ENCODE results near the gene NLGN4Y. TPM values are rescaled to one million over a fixed set of nuclear protein-coding genes. Genes with fewer than 3 reads are reported as not detected.

The NLGN4Y gene
- total and polyA plus RNA-seq, 2 experiments from 2014 or later: 10.9 to 73.6 TPM

DNA sequence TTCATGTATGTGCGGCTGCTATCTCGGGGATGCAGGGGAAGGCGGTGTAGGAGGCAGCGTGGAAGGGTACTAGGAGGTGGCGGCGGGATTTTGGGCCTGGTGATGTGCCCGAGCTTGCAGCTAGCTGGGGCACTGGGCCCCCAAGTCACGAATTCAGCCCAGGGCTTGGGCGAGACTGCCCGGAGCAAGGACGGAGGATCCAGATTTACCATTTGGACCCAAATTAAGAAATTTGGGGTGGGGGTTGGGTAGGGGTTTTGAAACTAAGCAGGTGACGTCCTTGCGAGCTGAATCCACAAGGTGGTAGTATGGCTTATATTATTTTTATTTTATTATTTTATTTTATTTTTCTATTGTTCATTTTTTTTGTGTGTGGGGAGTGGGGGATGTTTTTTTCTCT lies 986 bp downstream of the NLGN4Y start:
- Mint-ChIP-seq H3K27me3 (ENCODE audit: insufficient read depth, low read depth, poor library complexity) (peaks cover 5% of the 10 kb centered on the region), H3K9me3 (peaks cover 3% of the 10 kb centered on the region; the same call in 1 of the 3 replicates), H3K4me3 (peak overlapping the region; percentile 96), H3K36me3 (ENCODE audit: low read depth) (peaks cover 12% of the 10 kb centered on the region), H3K27ac (peak overlapping the region; percentile 93), H3K4me1 (peaks cover 38% of the 10 kb centered on the region)
- peak overlapping the region; percentile 79 for H3K4me2 ChIP-seq
- peaks cover 72% of the 10 kb centered on the region for H3K79me2 ChIP-seq (replicated peaks; ENCODE audit: insufficient read depth)
- peak overlapping the region; percentile 80 for H3K4me3 ChIP-seq
- peak; percentile 16 for DNase-seq (ENCODE audit: low spot score)
- no peak overlapping the region for H3K27ac ChIP-seq (ENCODE audit: low read depth)
- no peaks in the 10 kb centered on the region for H3K27me3 ChIP-seq (ENCODE audit: insufficient read depth)
- no peaks in the 10 kb centered on the region for H3K36me3 ChIP-seq (ENCODE audit: insufficient read depth)
- TF ChIP-seq, protein P1, sequence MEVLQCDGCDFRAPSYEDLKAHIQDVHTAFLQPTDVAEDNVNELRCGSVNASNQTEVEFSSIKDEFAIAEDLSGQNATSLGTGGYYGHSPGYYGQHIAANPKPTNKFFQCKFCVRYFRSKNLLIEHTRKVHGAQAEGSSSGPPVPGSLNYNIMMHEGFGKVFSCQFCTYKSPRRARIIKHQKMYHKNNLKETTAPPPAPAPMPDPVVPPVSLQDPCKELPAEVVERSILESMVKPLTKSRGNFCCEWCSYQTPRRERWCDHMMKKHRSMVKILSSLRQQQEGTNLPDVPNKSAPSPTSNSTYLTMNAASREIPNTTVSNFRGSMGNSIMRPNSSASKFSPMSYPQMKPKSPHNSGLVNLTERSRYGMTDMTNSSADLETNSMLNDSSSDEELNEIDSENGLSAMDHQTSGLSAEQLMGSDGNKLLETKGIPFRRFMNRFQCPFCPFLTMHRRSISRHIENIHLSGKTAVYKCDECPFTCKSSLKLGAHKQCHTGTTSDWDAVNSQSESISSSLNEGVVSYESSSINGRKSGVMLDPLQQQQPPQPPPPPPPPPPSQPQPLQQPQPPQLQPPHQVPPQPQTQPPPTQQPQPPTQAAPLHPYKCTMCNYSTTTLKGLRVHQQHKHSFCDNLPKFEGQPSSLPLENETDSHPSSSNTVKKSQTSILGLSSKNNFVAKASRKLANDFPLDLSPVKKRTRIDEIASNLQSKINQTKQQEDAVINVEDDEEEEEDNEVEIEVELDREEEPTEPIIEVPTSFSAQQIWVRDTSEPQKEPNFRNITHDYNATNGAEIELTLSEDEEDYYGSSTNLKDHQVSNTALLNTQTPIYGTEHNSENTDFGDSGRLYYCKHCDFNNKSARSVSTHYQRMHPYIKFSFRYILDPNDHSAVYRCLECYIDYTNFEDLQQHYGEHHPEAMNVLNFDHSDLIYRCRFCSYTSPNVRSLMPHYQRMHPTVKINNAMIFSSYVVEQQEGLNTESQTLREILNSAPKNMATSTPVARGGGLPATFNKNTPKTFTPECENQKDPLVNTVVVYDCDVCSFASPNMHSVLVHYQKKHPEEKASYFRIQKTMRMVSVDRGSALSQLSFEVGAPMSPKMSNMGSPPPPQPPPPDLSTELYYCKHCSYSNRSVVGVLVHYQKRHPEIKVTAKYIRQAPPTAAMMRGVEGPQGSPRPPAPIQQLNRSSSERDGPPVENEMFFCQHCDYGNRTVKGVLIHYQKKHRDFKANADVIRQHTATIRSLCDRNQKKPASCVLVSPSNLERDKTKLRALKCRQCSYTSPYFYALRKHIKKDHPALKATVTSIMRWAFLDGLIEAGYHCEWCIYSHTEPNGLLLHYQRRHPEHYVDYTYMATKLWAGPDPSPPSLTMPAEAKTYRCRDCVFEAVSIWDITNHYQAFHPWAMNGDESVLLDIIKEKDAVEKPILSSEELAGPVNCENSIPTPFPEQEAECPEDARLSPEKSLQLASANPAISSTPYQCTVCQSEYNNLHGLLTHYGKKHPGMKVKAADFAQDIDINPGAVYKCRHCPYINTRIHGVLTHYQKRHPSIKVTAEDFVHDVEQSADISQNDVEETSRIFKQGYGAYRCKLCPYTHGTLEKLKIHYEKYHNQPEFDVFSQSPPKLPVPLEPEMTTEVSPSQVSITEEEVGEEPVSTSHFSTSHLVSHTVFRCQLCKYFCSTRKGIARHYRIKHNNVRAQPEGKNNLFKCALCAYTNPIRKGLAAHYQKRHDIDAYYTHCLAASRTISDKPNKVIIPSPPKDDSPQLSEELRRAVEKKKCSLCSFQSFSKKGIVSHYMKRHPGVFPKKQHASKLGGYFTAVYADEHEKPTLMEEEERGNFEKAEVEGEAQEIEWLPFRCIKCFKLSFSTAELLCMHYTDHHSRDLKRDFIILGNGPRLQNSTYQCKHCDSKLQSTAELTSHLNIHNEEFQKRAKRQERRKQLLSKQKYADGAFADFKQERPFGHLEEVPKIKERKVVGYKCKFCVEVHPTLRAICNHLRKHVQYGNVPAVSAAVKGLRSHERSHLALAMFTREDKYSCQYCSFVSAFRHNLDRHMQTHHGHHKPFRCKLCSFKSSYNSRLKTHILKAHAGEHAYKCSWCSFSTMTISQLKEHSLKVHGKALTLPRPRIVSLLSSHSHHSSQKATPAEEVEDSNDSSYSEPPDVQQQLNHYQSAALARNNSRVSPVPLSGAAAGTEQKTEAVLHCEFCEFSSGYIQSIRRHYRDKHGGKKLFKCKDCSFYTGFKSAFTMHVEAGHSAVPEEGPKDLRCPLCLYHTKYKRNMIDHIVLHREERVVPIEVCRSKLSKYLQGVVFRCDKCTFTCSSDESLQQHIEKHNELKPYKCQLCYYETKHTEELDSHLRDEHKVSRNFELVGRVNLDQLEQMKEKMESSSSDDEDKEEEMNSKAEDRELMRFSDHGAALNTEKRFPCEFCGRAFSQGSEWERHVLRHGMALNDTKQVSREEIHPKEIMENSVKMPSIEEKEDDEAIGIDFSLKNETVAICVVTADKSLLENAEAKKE (CRISPR knock-in tag; IDR thresholded peaks at IDR 0.05): no peak
- TF ChIP-seq POLR2AphosphoS5 (IDR thresholded peaks at IDR 0.05; ENCODE audit: low read depth) (no peak), EZH2phosphoT487 (IDR thresholded peaks at IDR 0.05; ENCODE audit: unreplicated experiment) (no peak), JUNB (IDR thresholded peaks at IDR 0.05; ENCODE audit: unreplicated experiment) (no peak), STAT1 (IDR thresholded peaks at IDR 0.05; ENCODE audit: unreplicated experiment) (no peak), EZH2 (IDR thresholded peaks at IDR 0.05; ENCODE audit: low read depth, unreplicated experiment) (no peak)
- TF ChIP-seq, protein P2, sequence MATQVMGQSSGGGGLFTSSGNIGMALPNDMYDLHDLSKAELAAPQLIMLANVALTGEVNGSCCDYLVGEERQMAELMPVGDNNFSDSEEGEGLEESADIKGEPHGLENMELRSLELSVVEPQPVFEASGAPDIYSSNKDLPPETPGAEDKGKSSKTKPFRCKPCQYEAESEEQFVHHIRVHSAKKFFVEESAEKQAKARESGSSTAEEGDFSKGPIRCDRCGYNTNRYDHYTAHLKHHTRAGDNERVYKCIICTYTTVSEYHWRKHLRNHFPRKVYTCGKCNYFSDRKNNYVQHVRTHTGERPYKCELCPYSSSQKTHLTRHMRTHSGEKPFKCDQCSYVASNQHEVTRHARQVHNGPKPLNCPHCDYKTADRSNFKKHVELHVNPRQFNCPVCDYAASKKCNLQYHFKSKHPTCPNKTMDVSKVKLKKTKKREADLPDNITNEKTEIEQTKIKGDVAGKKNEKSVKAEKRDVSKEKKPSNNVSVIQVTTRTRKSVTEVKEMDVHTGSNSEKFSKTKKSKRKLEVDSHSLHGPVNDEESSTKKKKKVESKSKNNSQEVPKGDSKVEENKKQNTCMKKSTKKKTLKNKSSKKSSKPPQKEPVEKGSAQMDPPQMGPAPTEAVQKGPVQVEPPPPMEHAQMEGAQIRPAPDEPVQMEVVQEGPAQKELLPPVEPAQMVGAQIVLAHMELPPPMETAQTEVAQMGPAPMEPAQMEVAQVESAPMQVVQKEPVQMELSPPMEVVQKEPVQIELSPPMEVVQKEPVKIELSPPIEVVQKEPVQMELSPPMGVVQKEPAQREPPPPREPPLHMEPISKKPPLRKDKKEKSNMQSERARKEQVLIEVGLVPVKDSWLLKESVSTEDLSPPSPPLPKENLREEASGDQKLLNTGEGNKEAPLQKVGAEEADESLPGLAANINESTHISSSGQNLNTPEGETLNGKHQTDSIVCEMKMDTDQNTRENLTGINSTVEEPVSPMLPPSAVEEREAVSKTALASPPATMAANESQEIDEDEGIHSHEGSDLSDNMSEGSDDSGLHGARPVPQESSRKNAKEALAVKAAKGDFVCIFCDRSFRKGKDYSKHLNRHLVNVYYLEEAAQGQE (IDR thresholded peaks at IDR 0.05; ENCODE audit: unreplicated experiment): no peak
- H2AFZ ChIP-seq: no peak overlapping the region
- H3F3A ChIP-seq (replicated peaks; ENCODE audit: low read depth): no peaks in the 10 kb centered on the region
- ATAC-seq: peak; percentile 4; the same call in 1 of the 3 replicates
- peaks cover 23% of the 10 kb centered on the region for H3K4me1 ChIP-seq (ENCODE audit: insufficient read depth)
- H3K9me2 ChIP-seq (ENCODE audit: insufficient read depth): no peaks in the 10 kb centered on the region
- peaks cover 6% of the 10 kb centered on the region for H4K20me1 ChIP-seq (replicated peaks; ENCODE audit: insufficient read depth)
